ENCODE results near the gene HMMR.
A peak's percentile ranks its signal among the peaks of the same experiment; 100 is the strongest.

HMMR gene

DNA sequence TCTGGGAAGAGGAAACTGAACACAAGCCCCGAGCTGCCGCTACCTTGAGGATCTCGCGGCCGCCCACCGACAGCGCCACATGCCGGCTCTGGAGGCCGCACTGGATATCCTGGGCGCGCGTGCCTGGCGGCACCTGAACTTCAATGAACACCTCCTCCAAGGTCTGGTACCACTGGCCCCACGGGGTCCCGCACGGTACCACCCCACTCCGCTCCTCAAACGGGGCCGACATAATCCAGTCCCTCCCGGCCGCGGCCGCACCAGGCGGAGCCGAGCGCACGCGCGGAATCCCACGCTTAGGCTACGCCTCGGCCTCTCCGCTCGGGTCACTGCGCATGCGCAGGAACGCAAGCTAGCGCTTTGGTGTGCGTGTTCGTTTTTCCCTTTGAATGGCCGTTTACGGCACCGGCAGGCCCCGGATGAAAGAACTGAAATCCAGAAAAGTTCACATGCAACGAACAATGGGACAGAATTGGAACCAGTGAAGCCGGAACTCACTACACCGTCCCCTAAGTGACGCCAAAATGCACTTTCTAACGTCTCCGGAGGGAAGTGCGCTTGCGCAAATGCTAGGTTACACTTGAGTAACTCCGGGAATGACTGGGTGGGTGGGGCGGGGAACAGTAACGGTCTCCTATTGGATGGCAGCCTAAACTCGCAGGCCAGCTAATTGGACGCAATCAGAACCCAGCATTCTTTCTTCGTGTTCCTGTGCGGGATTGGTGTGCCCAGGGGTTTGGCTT, 442 bp upstream of the HMMR start, which contains the start of gene NUDCD2:
TSS of gene NUDCD2 (minus strand) at position 284 of the 743 bp plus-strand sequence. CDS start at position 232, 52 bp downstream.
- peak; percentile 92 to 95 for DNase-seq

GRCh38 chr5:163463063-163463435, 2.6 kb downstream of the HMMR start:
- no peak for DNase-seq

GRCh38 chr5:163467682-163468081, 7.2 kb downstream of the HMMR start:
- no peak for DNase-seq

- DNase-seq, result no peak
Observed at GRCh38 chr5:163473635-163474243, 13.3 kb downstream of the HMMR start.

- DNase-seq, result no peak
Observed at GRCh38 chr5:163475411-163475810, 15.0 kb downstream of the HMMR start.

DNA sequence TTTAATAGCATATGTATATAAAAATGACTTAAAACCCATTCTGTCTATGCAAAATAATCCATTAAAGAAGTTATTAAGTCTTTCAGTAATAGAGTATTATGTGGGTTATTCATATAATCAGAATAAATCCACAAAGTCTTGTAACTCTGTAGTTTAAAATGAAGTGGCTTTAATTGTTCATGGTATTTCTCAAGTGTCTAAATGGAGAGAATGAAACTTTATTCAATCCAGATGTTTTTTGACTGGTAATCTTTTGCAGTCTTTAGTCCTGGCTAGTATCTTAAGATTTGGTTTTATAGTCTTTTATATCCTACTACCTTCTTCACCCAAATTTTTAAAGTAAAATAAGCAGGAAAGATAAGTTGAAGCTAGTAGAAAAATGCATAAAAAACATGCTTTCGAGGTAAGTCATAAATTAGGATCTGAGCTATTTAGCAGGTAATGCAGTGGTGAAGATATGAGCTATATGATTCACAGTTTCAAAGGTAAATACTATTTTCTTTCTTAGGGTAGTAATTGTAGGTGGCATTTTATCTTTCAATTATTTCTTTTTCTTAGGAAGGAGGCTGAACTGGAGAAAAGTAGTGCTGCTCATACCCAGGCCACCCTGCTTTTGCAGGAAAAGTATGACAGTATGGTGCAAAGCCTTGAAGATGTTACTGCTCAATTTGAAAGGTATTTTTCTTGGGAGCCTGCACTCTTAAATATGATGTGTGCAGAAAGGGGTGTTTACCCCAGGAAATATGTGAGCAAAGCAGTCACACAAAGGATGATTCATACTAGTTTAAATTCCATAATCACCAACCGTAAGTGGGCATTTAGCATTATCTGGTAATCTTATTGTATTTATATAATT, 17.9 kb downstream of the HMMR start:
- no peak for DNase-seq

GRCh38 chr5:163478982-163479271, 18.5 kb downstream of the HMMR start:
- no peak for DNase-seq

GRCh38 chr5:163489055-163489744, 28.8 kb downstream of the HMMR start:
- no peak for DNase-seq

- no peak for DNase-seq
Observed at GRCh38 chr5:163489745-163490075, 29.3 kb downstream of the HMMR start.

- no peak for DNase-seq
Observed at GRCh38 chr5:163496286-163496685, 35.9 kb downstream of the HMMR start.

- no peak for DNase-seq
Observed at GRCh38 chr5:163497315-163497714, 36.9 kb downstream of the HMMR start.

DNA sequence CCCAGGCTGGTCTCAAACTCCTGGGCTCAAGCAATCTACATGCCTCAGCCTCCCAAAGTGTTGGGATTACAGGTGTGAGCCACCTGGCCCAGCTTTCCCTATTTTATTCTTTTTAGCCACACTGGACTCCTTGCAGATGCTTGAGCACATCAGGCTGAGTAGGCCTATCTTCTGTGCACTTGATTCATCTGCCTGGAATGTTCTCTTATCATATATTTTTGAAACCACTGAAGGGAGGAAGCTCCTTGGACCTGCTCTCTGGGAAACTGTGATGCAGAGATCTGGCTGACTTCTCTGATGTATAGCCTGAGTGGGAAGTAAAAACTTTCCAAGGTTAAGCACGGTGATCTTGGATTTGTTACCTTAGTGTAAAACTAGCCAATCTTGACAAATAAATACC, 38.5 kb downstream of the HMMR start:
- no peak for DNase-seq

DNA sequence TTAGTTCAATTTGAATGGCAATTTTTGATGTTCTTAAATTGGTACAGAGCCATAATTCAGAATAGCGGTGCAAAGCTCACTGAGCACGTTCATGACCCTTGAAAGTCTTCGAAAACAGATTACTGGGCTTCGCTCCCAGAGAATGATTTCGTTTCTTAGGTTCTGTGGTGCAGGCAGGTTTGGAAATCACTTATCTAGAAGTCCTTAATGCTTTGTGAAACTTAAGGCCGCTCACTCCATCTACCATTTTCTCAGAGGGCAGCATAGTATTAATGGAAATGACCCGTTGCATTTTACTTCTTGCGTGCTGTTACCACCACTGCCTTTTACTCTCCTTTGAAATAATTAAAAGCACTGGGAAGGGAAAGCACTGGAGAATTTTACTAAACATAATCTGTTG, 42.1 kb downstream of the HMMR start:
- DNase-seq, result no peak

- DNase-seq, result peak; percentile 42 to 49
Observed at GRCh38 chr5:163503106-163504078, 43.0 kb downstream of the HMMR start.

GRCh38 chr5:163504079-163504931, 43.9 kb downstream of the HMMR start:
- peak; percentile 39 to 57 for DNase-seq

DNA sequence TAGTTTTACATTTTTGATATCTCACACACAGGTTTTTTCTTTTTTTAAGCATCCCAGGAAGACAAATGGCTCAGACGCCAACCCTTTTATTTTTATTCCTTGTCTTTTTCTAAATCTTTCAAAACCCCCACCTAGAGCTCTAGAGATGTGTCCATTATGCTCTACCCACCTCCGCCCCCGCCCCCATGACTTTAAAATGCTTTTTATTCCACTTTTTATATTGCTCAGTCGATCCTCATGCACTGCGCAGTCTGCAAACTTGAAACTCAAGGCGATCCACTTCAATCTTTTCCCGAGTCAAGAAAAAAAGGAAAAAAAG, 44.6 kb downstream of the HMMR start:
- DNase-seq, result no peak

- peak; percentile 94 to 96 for DNase-seq
Observed at GRCh38 chr5:163505368-163506094, 45.1 kb downstream of the HMMR start, which contains the start of gene MAT2B. TSS of gene MAT2B (plus strand) at chr5:163505619. CDS start at chr5:163505687, 68 bp downstream.

DNA sequence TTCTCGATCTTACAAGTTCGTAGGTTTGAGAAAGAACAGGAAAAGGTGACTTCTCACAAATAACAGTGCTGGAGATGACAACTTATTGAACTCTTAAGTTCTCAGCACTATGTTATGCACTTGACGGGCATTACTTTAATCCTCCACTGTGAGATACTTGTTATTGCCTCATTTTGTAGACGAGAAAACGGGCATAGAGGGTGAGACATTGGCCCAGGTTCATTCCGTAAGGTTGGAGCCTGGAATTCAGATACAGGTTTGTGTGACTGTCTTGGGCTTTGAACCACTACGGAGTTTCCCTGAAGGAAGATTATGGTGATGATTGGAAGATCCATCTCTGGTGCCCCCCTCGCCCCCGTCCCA, 45.6 kb downstream of the HMMR start:
- DNase-seq, result peak in 1 of 2 donors; percentile 24

- no peak for DNase-seq
Observed at GRCh38 chr5:163506726-163507125, 46.3 kb downstream of the HMMR start.

DNA sequence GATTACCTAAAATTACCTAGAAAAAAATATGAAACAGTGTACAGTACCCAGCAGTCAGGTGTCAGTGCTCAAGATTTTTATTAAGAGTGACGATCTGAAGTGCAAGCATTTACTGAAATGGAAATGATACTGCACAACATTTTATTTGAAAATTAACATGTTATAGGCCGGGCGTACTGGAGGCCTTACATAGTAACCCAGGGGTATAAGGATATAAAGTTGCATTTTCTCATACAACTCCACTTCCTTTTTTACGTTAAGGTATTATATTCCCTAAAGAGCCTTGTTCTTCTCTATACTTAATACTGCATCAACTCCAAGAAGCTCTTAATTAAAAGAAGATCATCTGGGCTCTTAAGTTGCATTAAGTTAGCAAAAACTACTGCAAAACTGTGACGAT, 48.3 kb downstream of the HMMR start:
- DNase-seq, result no peak

Data from stimulated activated CD4-positive, alpha-beta T cell treated with anti-CD3 and anti-CD28 coated beads, Interleukin-2, amount 100 ng/mL, for 24 hours (primary cell).